ENCODE data around the gene IRX6.

GRCh38 chr16:55377840-55378239 lies 53.8 kb downstream of the IRX6 start:
- TF ChIP-seq CTCF (IDR thresholded peaks at IDR 0.05) (no peak), POLR2A (IDR thresholded peaks at IDR 0.05) (no peak), POLR2AphosphoS5 (IDR thresholded peaks at IDR 0.05) (no peak)
